PC-3 (cell line): Measurements from ENCODE around the gene PPP1R3E. TPM values are rescaled to one million over a fixed set of nuclear protein-coding genes. Genes with fewer than 3 reads are reported as not detected.

Experiments
- ATAC-seq: fragments of 200-7000 bp; cut with Tn5 transposase; 2 replicates; pipeline ENCODE4 v1.9.1; 2020; ENCODE audit warnings: mild to moderate bottlenecking, moderate library complexity
- BruUV-seq: library from RNA; stranded (reverse); fragments of 400-500 nt; replicated peaks from 2 replicates; lab custom pipeline; 2021; lab: Mats Ljungman, UMichigan
- CTCF ChIA-PET: fragments of 300-600 bp; sonication (Branson Sonifier 250); formaldehyde crosslinking; loops from one replicate; lab custom pipeline; 2022; ENCODE audit warnings: antibody characterized with exemption; lab: Charles Lee
- POLR2A ChIA-PET: fragments of 300-600 bp; sonication (Branson Sonifier 250); formaldehyde crosslinking; loops from one replicate; lab custom pipeline; 2022; ENCODE audit warnings: antibody characterized with exemption; ENCODE audit not compliant: unreplicated experiment; lab: Charles Lee
- DNase-seq: peaks from one replicate; pipeline ENCODE4 v3.0.0-alpha.2; 2015
- H2AFZ ChIP-seq: fragments of 300-600 bp; sonication (generic); 2 replicates; pipeline ENCODE4 v1.6.0; 2016; ENCODE audit warnings: antibody characterized with exemption, low read length
- H3F3A ChIP-seq: fragments of 300-600 bp; sonication (generic); one replicate; pipeline ENCODE4 v1.6.0; 2017; ENCODE audit warnings: antibody characterized with exemption, low read length, control low read depth, mild to moderate bottlenecking; ENCODE audit not compliant: unreplicated experiment
- H3K27ac ChIP-seq: fragments of 300-600 bp; sonication (generic); 2 replicates; pipeline ENCODE4 v1.5.1; 2016; ENCODE audit warnings: mild to moderate bottlenecking, low read length
- H3K27me3 ChIP-seq: fragments of 300-600 bp; sonication (generic); 2 replicates; pipeline ENCODE4 v1.6.1; 2016; ENCODE audit warnings: low read length, mixed read lengths
- H3K36me3 ChIP-seq: fragments of 300-600 bp; sonication (generic); 2 replicates; pipeline ENCODE4 v1.6.1; 2016; ENCODE audit warnings: low read depth, mixed run types, low read length, mixed read lengths
- H3K4me1 ChIP-seq: fragments of 300-600 bp; sonication (generic); 2 replicates; pipeline ENCODE4 v1.5.1; 2016; ENCODE audit warnings: low read length; ENCODE audit not compliant: insufficient read depth
- H3K4me2 ChIP-seq: fragments of 300-600 bp; sonication (generic); 2 replicates; pipeline ENCODE4 v1.6.0; 2016; ENCODE audit warnings: low read length
- H3K4me3 ChIP-seq: fragments of 300-600 bp; sonication (generic); 2 replicates; pipeline ENCODE4 v1.5.1; 2016; ENCODE audit warnings: mild to moderate bottlenecking, low read length, mixed read lengths
- H3K79me2 ChIP-seq: fragments of 300-600 bp; sonication (generic); 2 replicates; pipeline ENCODE4 v1.6.1; 2017; ENCODE audit warnings: low read length, mixed read lengths
- H3K9ac ChIP-seq: fragments of 300-600 bp; sonication (generic); 2 replicates; pipeline ENCODE4 v1.6.0; 2016; ENCODE audit warnings: mild to moderate bottlenecking, low read length
- H3K9me2 ChIP-seq: fragments of 300-600 bp; sonication (generic); replicated peaks from 2 replicates; pipeline ENCODE4 v1.6.1; 2016; ENCODE audit warnings: mixed run types, low read length, mixed read lengths
- H3K9me3 ChIP-seq: fragments of 300-600 bp; sonication (generic); 2 replicates; pipeline ENCODE4 v1.6.1; 2016; ENCODE audit warnings: low read length, mixed read lengths
- H4K20me1 ChIP-seq: fragments of 300-600 bp; sonication (generic); 2 replicates; pipeline ENCODE4 v1.6.1; 2016; ENCODE audit warnings: low read length, mixed read lengths
- CTCF ChIP-seq: fragments of 300-600 bp; sonication (generic); conservative IDR thresholded peaks from 2 replicates; pipeline ENCODE4 v1.5.1; 2017; ENCODE audit warnings: antibody characterized with exemption, low read depth, mild to moderate bottlenecking, low read length
- EZH2 ChIP-seq: fragments of 300-600 bp; sonication (generic); IDR thresholded peaks from one replicate; pipeline ENCODE4 v1.6.1; 2017; ENCODE audit warnings: antibody characterized with exemption, mild to moderate bottlenecking, low read length; ENCODE audit not compliant: unreplicated experiment
- EZH2phosphoT487 ChIP-seq: fragments of 300-600 bp; sonication (generic); IDR thresholded peaks from 2 replicates; pipeline ENCODE4 v1.6.1; 2018; ENCODE audit warnings: mild to moderate bottlenecking, antibody characterized with exemption, low read length, borderline replicate concordance
- intact Hi-C: fragments of 100-400 bp; cut with micrococcal nuclease; formaldehyde crosslinking; loops from 2 replicates; pipeline ENCODE4 v1.9.0; 2023
- total RNA-seq: library from RNA; depleted of rRNA; stranded (reverse); fragments of >200 nt; gene quantifications from 2 replicates; pipeline ENCODE4 v1.2.3, GENCODE V29; 2014

PPP1R3E gene
- total RNA-seq, 1 experiment from 2014 or later, result 3.2 TPM

GRCh38 chr14:23306412-23307145, 3.9 kb upstream of the PPP1R3E start, which contains the start of gene BCL2L2:
TSS of gene BCL2L2 (plus strand) at chr14:23306833. CDS start at chr14:23307768, 935 bp downstream.
- DNase-seq (peak; percentile 87), ATAC-seq (peak; percentile 55)
- Histone ChIP-seq H3K4me1 (peaks cover 24% of the 10 kb centered on the region), H3K36me3 (peaks cover 10% of the 10 kb centered on the region; the same call in 1 of the 2 replicates), H3K9me2 (no peaks in the 10 kb centered on the region), H3K4me3 (peak within 1 kb of the TSS; percentile 86), H3K9ac (peak within 1 kb of the TSS; percentile 87), H3K27me3 (no peaks in the 10 kb centered on the region), H4K20me1 (no peaks in the 10 kb centered on the region), H2AFZ (peak within 1 kb of the TSS; percentile 79), H3K79me2 (peaks cover 47% of the 10 kb centered on the region), H3K27ac (peak within 1 kb of the TSS; percentile 50), H3K9me3 (no peaks in the 10 kb centered on the region), H3K4me2 (peak within 1 kb of the TSS; percentile 88), H3F3A (no peaks in the 10 kb centered on the region)
- BruUV-seq, result no TSS peak
- TF ChIP-seq CTCF (no peak), EZH2phosphoT487 (no peak), EZH2 (no peak)
- intact Hi-C loops, result loop anchor here (1.0 to 10.0 kb wide), 4 partner anchors 15 to 542 kb away; partner anchors contain the start of genes NGDN, OXA1L and PABPN1
- ChIA-PET POLR2A (interaction anchor here (0.5 to 1.6 kb wide), 4 partner anchors 12 to 20 kb away, joined by 3 to 12 read pairs (median 4); partner anchors contain the start of genes HOMEZ and PABPN1), CTCF (interaction anchor here (0.5 to 0.9 kb wide), 4 partner anchors 16 to 243 kb away, joined by 3 to 13 read pairs (median 3); no protein-coding TSS in a partner anchor)

- intact Hi-C loops, result loop anchor here (1.0 to 10.0 kb wide), 4 partner anchors 16 to 537 kb away; partner anchors contain the start of genes HOMEZ, OXA1L and PABPN1
- BruUV-seq, result no TSS peak
Measured at GRCh38 chr14:23301969-23302289, 730 bp downstream of the PPP1R3E start.

More at GRCh38 chr14:23301969-23302289, 730 bp downstream of the PPP1R3E start:
- Histone ChIP-seq H3K4me1 (peaks cover 20% of the 10 kb centered on the region), H3K9me2 (no peaks in the 10 kb centered on the region), H3K27ac (peak overlapping the region; percentile 49; the same call in 1 of the 2 replicates), H2AFZ (peak overlapping the region; percentile 93), H3K9me3 (no peaks in the 10 kb centered on the region), H3K79me2 (peaks cover 15% of the 10 kb centered on the region), H3K9ac (peak overlapping the region; percentile 76), H3F3A (peaks cover 4% of the 10 kb centered on the region), H4K20me1 (no peaks in the 10 kb centered on the region), H3K4me2 (peak overlapping the region; percentile 97), H3K36me3 (no peaks in the 10 kb centered on the region), H3K27me3 (no peaks in the 10 kb centered on the region), H3K4me3 (peak overlapping the region; percentile 79)
- ATAC-seq (peak; percentile 5), DNase-seq (no peak)
- TF ChIP-seq EZH2 (no peak), CTCF (no peak), EZH2phosphoT487 (no peak)
- CTCF ChIA-PET, result no interaction called here
- POLR2A ChIA-PET, result interaction anchor here (0.6 to 2.0 kb wide), 4 partner anchors 16 to 254 kb away, joined by 3 to 13 read pairs (median 6); partner anchors contain the start of genes HOMEZ and PABPN1
